GM12874 (cell line): ENCODE results near the gene C7orf33.

Source experiments
- TF ChIP-seq, protein P1 (sequence below): IDR thresholded peaks from 2 replicates; pipeline ENCODE4 v1.5.1; 2011; ENCODE audit warnings: low read depth, mild to moderate bottlenecking, control low read depth, low read length, moderate library complexity; ENCODE audit not compliant: insufficient read depth

C7orf33 gene

DNA sequence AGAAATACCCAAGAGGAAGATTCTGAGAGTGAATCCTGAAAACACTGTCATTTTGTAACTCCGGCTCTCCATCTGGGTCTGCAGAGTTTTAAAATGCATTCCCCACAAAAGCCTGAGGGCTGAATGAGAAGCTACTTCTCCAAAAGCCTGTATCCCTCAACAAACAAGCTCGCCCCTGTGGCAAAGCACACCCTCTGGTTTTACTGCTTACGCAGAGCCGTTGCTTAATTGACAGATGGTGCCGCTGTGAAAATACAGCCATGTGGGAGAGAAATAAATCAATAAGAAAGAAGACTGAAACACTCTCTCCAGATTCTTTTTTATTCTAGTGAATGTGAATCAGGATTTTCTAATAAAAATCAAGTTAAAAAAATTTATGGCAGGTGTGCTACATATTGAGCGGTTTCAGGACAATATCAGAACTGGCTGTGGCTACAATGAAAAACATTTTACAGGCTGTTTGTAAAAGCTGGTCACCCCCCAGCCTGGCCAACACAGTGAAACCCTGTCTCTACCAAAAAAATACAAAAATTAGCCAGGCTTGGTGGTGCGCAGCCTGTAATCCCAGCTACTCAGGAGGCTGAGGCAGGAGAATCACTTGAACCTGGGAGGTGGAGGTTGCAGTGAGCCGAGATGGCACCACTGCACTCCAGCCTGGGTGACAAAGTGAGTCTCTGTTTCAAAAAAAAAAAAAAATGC, 32.5 kb downstream of the C7orf33 start:
- TF ChIP-seq, protein P1, sequence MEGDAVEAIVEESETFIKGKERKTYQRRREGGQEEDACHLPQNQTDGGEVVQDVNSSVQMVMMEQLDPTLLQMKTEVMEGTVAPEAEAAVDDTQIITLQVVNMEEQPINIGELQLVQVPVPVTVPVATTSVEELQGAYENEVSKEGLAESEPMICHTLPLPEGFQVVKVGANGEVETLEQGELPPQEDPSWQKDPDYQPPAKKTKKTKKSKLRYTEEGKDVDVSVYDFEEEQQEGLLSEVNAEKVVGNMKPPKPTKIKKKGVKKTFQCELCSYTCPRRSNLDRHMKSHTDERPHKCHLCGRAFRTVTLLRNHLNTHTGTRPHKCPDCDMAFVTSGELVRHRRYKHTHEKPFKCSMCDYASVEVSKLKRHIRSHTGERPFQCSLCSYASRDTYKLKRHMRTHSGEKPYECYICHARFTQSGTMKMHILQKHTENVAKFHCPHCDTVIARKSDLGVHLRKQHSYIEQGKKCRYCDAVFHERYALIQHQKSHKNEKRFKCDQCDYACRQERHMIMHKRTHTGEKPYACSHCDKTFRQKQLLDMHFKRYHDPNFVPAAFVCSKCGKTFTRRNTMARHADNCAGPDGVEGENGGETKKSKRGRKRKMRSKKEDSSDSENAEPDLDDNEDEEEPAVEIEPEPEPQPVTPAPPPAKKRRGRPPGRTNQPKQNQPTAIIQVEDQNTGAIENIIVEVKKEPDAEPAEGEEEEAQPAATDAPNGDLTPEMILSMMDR: no peak

DNA sequence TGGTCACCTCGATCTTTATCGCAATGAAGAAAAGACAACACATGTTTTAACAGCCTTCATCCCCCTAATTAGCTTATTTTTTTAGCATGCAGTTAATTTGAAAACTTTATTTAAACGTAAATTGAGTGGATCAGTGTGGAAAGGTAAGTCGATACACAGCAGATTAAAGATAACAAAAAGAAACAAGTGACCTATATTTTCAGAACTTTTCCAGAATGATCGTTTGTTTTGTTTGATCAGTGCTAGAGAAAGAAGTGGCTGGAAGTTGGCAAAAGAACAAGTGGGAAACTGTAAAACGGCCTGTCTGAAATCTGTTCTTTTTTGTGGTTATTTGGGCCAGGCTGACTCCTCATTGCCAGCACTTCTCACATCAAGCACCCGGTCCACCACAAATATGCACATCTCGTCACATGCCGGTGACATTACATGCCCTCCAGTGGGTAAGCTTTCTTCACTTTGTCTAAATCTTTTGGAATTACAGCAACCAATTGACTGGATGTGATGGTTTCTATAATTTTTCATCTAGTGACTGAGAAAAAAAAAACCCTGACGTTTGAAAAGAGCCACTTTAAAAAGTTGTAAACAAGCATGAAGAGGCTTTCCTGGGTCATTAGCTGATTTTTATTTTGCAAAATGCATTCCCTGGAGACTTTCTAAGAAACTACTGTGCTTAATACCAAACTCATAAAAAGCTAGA, 33.2 kb downstream of the C7orf33 start:
- TF ChIP-seq, protein P1: no peak

DNA sequence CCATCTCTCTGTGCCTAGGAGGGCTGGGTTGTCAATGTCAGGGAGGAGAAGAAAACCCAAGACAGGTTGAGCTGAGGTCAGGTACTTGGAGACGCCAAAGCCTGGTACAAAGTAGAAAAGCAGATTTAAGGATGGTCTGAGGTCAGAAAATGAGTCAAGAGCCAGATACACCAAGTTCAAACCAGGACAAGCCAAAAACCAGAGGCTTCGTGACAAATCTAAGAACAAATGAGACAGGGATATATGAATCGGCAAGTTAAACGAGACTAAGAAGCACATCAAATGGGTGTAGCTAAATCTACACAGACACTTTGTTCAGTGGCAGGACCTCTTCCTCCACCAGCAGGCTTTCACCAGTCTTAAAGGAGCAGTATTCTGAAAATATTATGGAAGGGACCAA, 34.2 kb downstream of the C7orf33 start:
- TF ChIP-seq, protein P1: no peak

DNA sequence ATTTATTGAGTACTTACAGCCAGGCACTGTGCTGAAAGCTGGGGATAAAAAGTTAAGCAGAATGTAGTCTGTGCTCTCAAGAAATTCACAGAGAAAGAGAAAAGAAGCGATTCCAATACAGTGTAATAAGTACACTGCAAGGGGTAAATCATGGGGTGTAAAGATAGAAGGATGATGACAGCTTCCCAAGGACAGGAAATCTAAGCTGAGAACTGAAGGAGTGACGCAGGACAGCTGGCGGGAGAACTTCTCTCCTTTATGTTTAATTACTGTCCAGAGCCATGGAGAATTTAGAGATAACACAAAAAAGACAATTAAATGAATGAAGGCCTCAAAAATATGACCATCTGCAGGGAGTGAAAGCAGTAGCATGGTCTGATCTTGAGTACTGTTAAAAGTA, 34.8 kb downstream of the C7orf33 start:
- TF ChIP-seq, protein P1: no peak

DNA sequence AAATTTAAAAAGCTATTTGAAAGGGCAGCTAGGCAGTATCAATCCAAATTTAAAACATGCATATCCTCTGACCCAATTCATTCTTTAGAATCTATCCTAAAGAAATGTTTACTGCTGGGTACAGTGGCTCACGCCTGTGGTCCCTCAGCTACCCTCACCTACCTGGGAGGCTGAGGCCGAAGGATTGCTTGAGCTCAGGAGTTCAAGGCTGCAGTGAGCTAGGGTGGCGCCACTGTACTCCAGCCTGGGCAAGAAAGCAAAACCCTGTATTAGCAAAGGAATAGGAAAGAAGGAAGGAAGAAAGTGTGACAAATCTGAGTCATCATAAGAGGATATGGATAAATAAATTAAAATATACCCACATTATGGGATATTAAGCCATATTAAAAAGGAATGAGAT, 36.3 kb downstream of the C7orf33 start:
- TF ChIP-seq, protein P1: no peak

DNA sequence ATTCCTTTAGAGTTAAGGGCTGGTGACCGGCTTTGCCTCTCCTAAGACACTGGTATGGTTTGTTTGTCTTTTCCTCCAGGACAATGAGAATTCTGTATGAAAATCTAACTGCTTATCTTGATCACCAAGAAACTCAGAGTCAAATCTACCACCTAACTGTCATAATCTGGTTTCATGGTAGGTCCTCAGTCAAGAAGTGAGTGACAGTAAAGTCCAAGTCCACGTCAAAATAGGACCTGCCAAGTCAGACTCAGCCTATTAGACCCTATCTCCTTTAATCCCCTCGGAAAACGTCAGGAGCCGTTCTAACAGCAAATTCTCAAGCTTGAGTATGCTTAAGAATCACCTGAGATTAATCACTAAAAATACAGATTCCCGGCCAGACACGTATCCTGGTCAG, 37.4 kb downstream of the C7orf33 start:
- TF ChIP-seq, protein P1: no peak

DNA sequence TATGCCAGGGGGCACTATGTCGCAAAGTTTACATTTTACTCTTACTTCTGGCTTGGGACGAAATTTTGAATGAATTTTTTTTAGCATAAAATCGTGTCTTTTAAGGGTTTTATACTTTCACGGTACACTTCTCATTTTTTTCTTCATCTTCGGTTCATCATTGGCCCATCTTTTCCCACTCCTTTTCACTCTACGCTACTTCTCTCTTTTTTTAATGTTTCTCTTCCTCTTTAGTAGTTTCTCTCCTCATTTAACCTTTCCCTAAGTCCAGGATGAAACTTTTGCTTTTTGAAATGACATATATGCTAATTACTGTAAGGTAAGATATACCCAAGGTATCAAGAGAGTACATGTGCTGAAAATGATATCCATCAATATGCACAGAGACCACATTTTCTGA, 39.5 kb downstream of the C7orf33 start:
- TF ChIP-seq, protein P1: no peak
